H9 (cell line): ENCODE data around the gene XPC. TPM values are rescaled to one million over a fixed set of nuclear protein-coding genes. Genes with fewer than 3 reads are reported as not detected.
A peak's percentile ranks its signal among the peaks of the same experiment; 100 is the strongest.

Experiments used
- DNase-seq: peaks from one replicate; pipeline ENCODE4 v3.0.0-alpha.2; 2017
- H2AFZ ChIP-seq: one replicate; pipeline ENCODE4 v1.6.1; 2013; ENCODE audit warnings: mild to moderate bottlenecking, low read length, control low read depth, moderate library complexity
- H2AK5ac ChIP-seq: 2 replicates; pipeline ENCODE4 v1.6.1; 2013; ENCODE audit warnings: low read length, control low read depth, mixed read lengths; ENCODE audit not compliant: insufficient read length
- H2BK120ac ChIP-seq: one replicate; pipeline ENCODE4 v1.6.1; 2013; ENCODE audit warnings: low read depth, mild to moderate bottlenecking, low read length, control low read depth, inconsistent platforms; ENCODE audit not compliant: poor library complexity, severe bottlenecking
- H2BK12ac ChIP-seq: 2 replicates; pipeline ENCODE4 v1.6.1; 2013; ENCODE audit warnings: low read length, control low read depth, mixed read lengths, low read depth; ENCODE audit not compliant: insufficient read length
- H2BK15ac ChIP-seq: 2 replicates; pipeline ENCODE4 v1.6.1; 2013; ENCODE audit warnings: low read depth, low read length, control low read depth
- H2BK20ac ChIP-seq: one replicate; pipeline ENCODE4 v1.6.1; 2013; ENCODE audit warnings: low read depth, mild to moderate bottlenecking, low read length, control low read depth, inconsistent platforms; ENCODE audit not compliant: poor library complexity, severe bottlenecking
- H2BK5ac ChIP-seq: 2 replicates; pipeline ENCODE4 v1.6.1; 2013; ENCODE audit warnings: low read length, control low read depth, mixed read lengths; ENCODE audit not compliant: insufficient read length
- H3K14ac ChIP-seq: 2 replicates; pipeline ENCODE4 v1.6.1; 2013; ENCODE audit warnings: low read length, control low read depth; ENCODE audit not compliant: insufficient read depth
- H3K18ac ChIP-seq: 2 replicates; pipeline ENCODE4 v1.6.1; 2013; ENCODE audit warnings: low read depth, mild to moderate bottlenecking, mixed read lengths, low read length, control low read depth; ENCODE audit not compliant: insufficient read length
- H3K23ac ChIP-seq: 2 replicates; pipeline ENCODE4 v1.6.1; 2013; ENCODE audit warnings: low read length, control low read depth, mixed read lengths, low read depth; ENCODE audit not compliant: insufficient read length
- H3K23me2 ChIP-seq: 2 replicates; pipeline ENCODE4 v1.6.1; 2013; ENCODE audit warnings: low read depth, mild to moderate bottlenecking, mixed read lengths, low read length, control low read depth; ENCODE audit not compliant: insufficient read length, poor library complexity, severe bottlenecking
- H3K27ac ChIP-seq: 2 replicates; pipeline ENCODE4 v1.5.1; 2013; ENCODE audit warnings: low read length, control low read depth, mixed read lengths, low read depth; ENCODE audit not compliant: insufficient read length
- H3K27me3 ChIP-seq: 2 replicates; pipeline ENCODE4 v1.6.1; 2013; ENCODE audit warnings: low read length, control low read depth, inconsistent platforms; ENCODE audit not compliant: insufficient read depth
- H3K4ac ChIP-seq: 2 replicates; pipeline ENCODE4 v1.6.1; 2013; ENCODE audit warnings: low read depth, mild to moderate bottlenecking, control low read depth, inconsistent platforms, low read length, moderate library complexity
- H3K4me1 ChIP-seq: 2 replicates; pipeline ENCODE4 v1.6.1; 2013; ENCODE audit warnings: low read length, control low read depth, inconsistent platforms; ENCODE audit not compliant: insufficient read depth
- H3K4me2 ChIP-seq: 2 replicates; pipeline ENCODE4 v1.6.1; 2013; ENCODE audit warnings: low read length, control low read depth, mixed read lengths; ENCODE audit not compliant: insufficient read length, insufficient read depth
- H3K56ac ChIP-seq: 2 replicates; pipeline ENCODE4 v1.6.1; 2013; ENCODE audit warnings: low read depth, mild to moderate bottlenecking, mixed read lengths, low read length, control low read depth; ENCODE audit not compliant: insufficient read length
- H3K79me1 ChIP-seq: 2 replicates; pipeline ENCODE4 v1.6.1; 2013; ENCODE audit warnings: low read depth, mild to moderate bottlenecking, moderate library complexity, low read length, control low read depth, inconsistent platforms; ENCODE audit not compliant: insufficient read depth, poor library complexity, severe bottlenecking
- H3K79me2 ChIP-seq: 2 replicates; pipeline ENCODE4 v1.6.1; 2013; ENCODE audit warnings: low read length, control low read depth, inconsistent platforms; ENCODE audit not compliant: insufficient read depth
- H3K9ac ChIP-seq: 2 replicates; pipeline ENCODE4 v1.6.1; 2013; ENCODE audit warnings: low read length, control low read depth, mixed read lengths; ENCODE audit not compliant: insufficient read length; ENCODE audit errors: extremely low read depth
- H3K9me3 ChIP-seq: one replicate; pipeline ENCODE4 v1.6.1; 2013; ENCODE audit warnings: low read depth, low read length, inconsistent platforms; ENCODE audit not compliant: control insufficient read depth
- H3T11ph ChIP-seq: one replicate; pipeline ENCODE4 v1.6.1; 2013; ENCODE audit warnings: mild to moderate bottlenecking, low read length, control low read depth, inconsistent platforms
- H4K20me1 ChIP-seq: one replicate; pipeline ENCODE4 v1.6.1; 2013; ENCODE audit not compliant: control insufficient read depth, insufficient read length, insufficient read depth
- H4K5ac ChIP-seq: 2 replicates; pipeline ENCODE4 v1.6.1; 2013; ENCODE audit warnings: low read depth, mild to moderate bottlenecking, mixed read lengths, low read length, control low read depth; ENCODE audit not compliant: insufficient read length
- H4K8ac ChIP-seq: replicated peaks from 2 replicates; pipeline ENCODE4 v1.6.1; 2013; ENCODE audit warnings: low read length, control low read depth, mixed read lengths, low read depth; ENCODE audit not compliant: insufficient read length
- H4K91ac ChIP-seq: 2 replicates; pipeline ENCODE4 v1.6.1; 2013; ENCODE audit warnings: low read depth, mild to moderate bottlenecking, moderate library complexity, mixed read lengths, low read length, control low read depth; ENCODE audit not compliant: insufficient read length
- H3K27ac Mint-ChIP-seq, 3 experiments: 2 replicates in 2 of 3; 3 replicates in 1 of 3; pipeline ENCODE4 v1.8.0; 2020 to 2021; ENCODE audit warnings: mixed read lengths in 3 of 3, mild to moderate bottlenecking in 1 of 3, moderate library complexity in 1 of 3
- H3K27me3 Mint-ChIP-seq: 2 replicates; pipeline ENCODE4 v1.8.0; 2021; ENCODE audit warnings: low read depth, mild to moderate bottlenecking, moderate library complexity, mixed read lengths
- H3K36me3 Mint-ChIP-seq, 3 experiments: 2 replicates in 2 of 3; 3 replicates in 1 of 3; pipeline ENCODE4 v1.8.0; 2020 to 2021; ENCODE audit warnings: low read depth in 3 of 3, mixed read lengths in 3 of 3; ENCODE audit not compliant: insufficient read depth in 1 of 3
- H3K4me1 Mint-ChIP-seq, 2 experiments: 2 replicates each; pipeline ENCODE4 v1.8.0; 2020; ENCODE audit warnings: mixed read lengths in 2 of 2
- H3K4me3 Mint-ChIP-seq, 2 experiments: 2 replicates in 1 of 2; 3 replicates in 1 of 2; pipeline ENCODE4 v1.8.0; 2020 to 2021; ENCODE audit warnings: mild to moderate bottlenecking in 2 of 2, mixed read lengths in 2 of 2, moderate library complexity in 1 of 2
- H3K9me3 Mint-ChIP-seq, 2 experiments: 2 replicates in 1 of 2; 3 replicates in 1 of 2; pipeline ENCODE4 v1.8.0; 2020; ENCODE audit warnings: mild to moderate bottlenecking in 2 of 2, mixed read lengths in 2 of 2, moderate library complexity in 1 of 2
- CTCF ChIP-seq: fragments of 200-600 bp; sonication (generic); conservative IDR thresholded peaks from 3 replicates; pipeline ENCODE4 v1.8.0; 2021; ENCODE audit warnings: antibody characterized with exemption, mild to moderate bottlenecking
- WGBS: extraction: QIAGEN DNeasy Blood & Tissue Kit; methylation state at CpG from one replicate; pipeline ENCODE4 v1.1.7; 2013; ENCODE audit warnings: missing lambda C conversion rate, low lambda C conversion rate, mixed read lengths; ENCODE audit not compliant: insufficient read length; ENCODE audit errors: extremely low coverage; 5-methylcytosine and 5-hydroxymethylcytosine counted together
- total RNA-seq: library from RNA; stranded (reverse); gene quantifications from 2 replicates; pipeline ENCODE4 v1.2.1, GENCODE V29; 2021

Gene XPC
- total RNA-seq, 1 experiment from 2014 or later: 30.3 TPM

GRCh38 chr3:14117468-14118399 lies 60.7 kb downstream of the XPC start:
- Histone ChIP-seq H3K79me1 (no peaks in the 10 kb centered on the region), H4K20me1 (no peaks in the 10 kb centered on the region), H3K9me3 (no peaks in the 10 kb centered on the region), H4K91ac (no peak overlapping the region), H3K14ac (no peak overlapping the region; the same call in 1 of the 2 replicates), H2AK5ac (no peak overlapping the region), H3K23me2 (no peaks in the 10 kb centered on the region), H3K18ac (no peak overlapping the region), H3K4me1 (no peaks in the 10 kb centered on the region), H3K79me2 (no peaks in the 10 kb centered on the region), H3T11ph (no peak overlapping the region), H2BK20ac (no peak overlapping the region), H2BK120ac (no peak overlapping the region), H2BK5ac (no peak overlapping the region), H2BK15ac (no peak overlapping the region), H2BK12ac (no peak overlapping the region), H3K56ac (no peak overlapping the region), H3K23ac (no peak overlapping the region), H4K5ac (no peak overlapping the region), H3K27me3 (no peaks in the 10 kb centered on the region), H4K8ac (no peak overlapping the region), H3K4me2 (no peak overlapping the region), H2AFZ (no peak overlapping the region), H3K4ac (no peak overlapping the region), H3K9ac (no peak overlapping the region), H3K27ac (no peak overlapping the region)
- no CpG with 5 or more reads among the region's 10 CpGs for WGBS
- H3K4me1 Mint-ChIP-seq: peaks cover 26 to 34% of the 10 kb centered on the region in 2 experiments
- no peak for DNase-seq
- TF ChIP-seq CTCF: no peak
- H3K27me3 Mint-ChIP-seq: peaks cover 3% of the 10 kb centered on the region; the same call in 1 of the 2 replicates
- H3K36me3 Mint-ChIP-seq: peaks cover 33 to 50% (median 49%) of the 10 kb centered on the region in 3 experiments
- H3K4me3 Mint-ChIP-seq: no peak overlapping the region
- H3K9me3 Mint-ChIP-seq: peaks cover 0 to 8% of the 10 kb centered on the region in 2 experiments; a peak in 4 of 5 replicates
- H3K27ac Mint-ChIP-seq: peak overlapping the region in 2 of 3 experiments; percentile 34 to 46; a peak in 1 of 7 replicates
